HFFc6 (cell line): ENCODE measurements around the gene CPT1A. TPM values are rescaled to one million over a fixed set of nuclear protein-coding genes. Genes with fewer than 3 reads are reported as not detected.

ENCODE experiments used
- DNase-seq: peaks from one replicate; pipeline ENCODE4 v3.0.0-alpha.2; 2018
- H3K27ac Mint-ChIP-seq: 2 replicates; pipeline ENCODE4 v1.8.0; 2020; ENCODE audit warnings: mild to moderate bottlenecking, mixed read lengths
- H3K27me3 Mint-ChIP-seq: 2 replicates; pipeline ENCODE4 v1.8.0; 2021; ENCODE audit warnings: mild to moderate bottlenecking, moderate library complexity, mixed read lengths; ENCODE audit not compliant: insufficient read depth
- H3K36me3 Mint-ChIP-seq: 2 replicates; pipeline ENCODE4 v1.8.0; 2021; ENCODE audit warnings: low read depth, mixed read lengths
- H3K4me1 Mint-ChIP-seq: 2 replicates; pipeline ENCODE4 v1.8.0; 2020; ENCODE audit warnings: low read depth, mixed read lengths
- H3K4me3 Mint-ChIP-seq: 2 replicates; pipeline ENCODE4 v1.8.0; 2020; ENCODE audit warnings: mild to moderate bottlenecking, moderate library complexity, mixed read lengths
- H3K9me3 Mint-ChIP-seq: 2 replicates; pipeline ENCODE4 v1.8.0; 2020; ENCODE audit warnings: mild to moderate bottlenecking, mixed read lengths
- CTCF ChIP-seq: fragments of 200-600 bp; sonication (generic); IDR thresholded peaks from 2 replicates; pipeline ENCODE4 v1.5.0; 2021; ENCODE audit warnings: antibody characterized with exemption, mild to moderate bottlenecking
- total RNA-seq, 6 experiments: library from RNA; stranded (reverse); fragmentation: NEBNext Ultra II Directional; extraction: Animal tissue kit (Norgen Biotek cat#: 25700); gene quantifications; 2 replicates in 1 of 6; 3 replicates in 5 of 6; pipeline ENCODE4 v1.2.3, GENCODE V29; 2021

CPT1A gene
- total RNA-seq, 6 experiments from 2014 or later: 35.5 to 63.7 (median 55.8) TPM

- no peak for TF ChIP-seq CTCF
- no peaks in the 10 kb centered on the region for H3K9me3 Mint-ChIP-seq
- peaks cover 11% of the 10 kb centered on the region for H3K4me1 Mint-ChIP-seq
- no peak overlapping the region for H3K4me3 Mint-ChIP-seq
- H3K27me3 Mint-ChIP-seq: no peaks in the 10 kb centered on the region
- no peak for DNase-seq
- H3K27ac Mint-ChIP-seq: no peak overlapping the region
- H3K36me3 Mint-ChIP-seq: peaks cover 46% of the 10 kb centered on the region
Observed at GRCh38 chr11:68780829-68781228, 60.9 kb downstream of the CPT1A start.

DNA sequence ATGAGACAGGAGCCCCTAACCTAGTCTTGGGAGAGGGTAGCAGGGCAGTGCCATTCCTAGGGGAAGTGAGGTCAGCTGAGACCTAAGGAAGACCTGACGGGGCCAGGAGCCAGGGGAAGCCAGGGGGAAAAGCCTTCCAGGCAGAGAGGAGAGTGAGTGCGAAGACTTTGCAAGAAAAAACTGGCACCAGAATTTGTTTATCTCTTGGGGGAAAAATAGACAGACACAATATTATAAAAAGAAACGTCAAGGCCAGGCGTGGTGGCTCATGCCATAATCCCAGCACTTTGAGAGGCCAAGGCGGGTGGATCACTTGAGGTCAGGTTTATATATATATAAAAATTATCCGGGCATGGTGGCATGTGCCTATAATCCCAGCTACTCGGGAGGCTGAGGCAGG lies 63.5 kb downstream of the CPT1A start:
- no peak overlapping the region for H3K27ac Mint-ChIP-seq
- H3K4me3 Mint-ChIP-seq: no peak overlapping the region
- no peaks in the 10 kb centered on the region for H3K9me3 Mint-ChIP-seq
- no peak for TF ChIP-seq CTCF
- no peak for DNase-seq
- H3K36me3 Mint-ChIP-seq: peaks cover 57% of the 10 kb centered on the region
- H3K27me3 Mint-ChIP-seq: no peaks in the 10 kb centered on the region
- H3K4me1 Mint-ChIP-seq: peaks cover 14% of the 10 kb centered on the region

DNA sequence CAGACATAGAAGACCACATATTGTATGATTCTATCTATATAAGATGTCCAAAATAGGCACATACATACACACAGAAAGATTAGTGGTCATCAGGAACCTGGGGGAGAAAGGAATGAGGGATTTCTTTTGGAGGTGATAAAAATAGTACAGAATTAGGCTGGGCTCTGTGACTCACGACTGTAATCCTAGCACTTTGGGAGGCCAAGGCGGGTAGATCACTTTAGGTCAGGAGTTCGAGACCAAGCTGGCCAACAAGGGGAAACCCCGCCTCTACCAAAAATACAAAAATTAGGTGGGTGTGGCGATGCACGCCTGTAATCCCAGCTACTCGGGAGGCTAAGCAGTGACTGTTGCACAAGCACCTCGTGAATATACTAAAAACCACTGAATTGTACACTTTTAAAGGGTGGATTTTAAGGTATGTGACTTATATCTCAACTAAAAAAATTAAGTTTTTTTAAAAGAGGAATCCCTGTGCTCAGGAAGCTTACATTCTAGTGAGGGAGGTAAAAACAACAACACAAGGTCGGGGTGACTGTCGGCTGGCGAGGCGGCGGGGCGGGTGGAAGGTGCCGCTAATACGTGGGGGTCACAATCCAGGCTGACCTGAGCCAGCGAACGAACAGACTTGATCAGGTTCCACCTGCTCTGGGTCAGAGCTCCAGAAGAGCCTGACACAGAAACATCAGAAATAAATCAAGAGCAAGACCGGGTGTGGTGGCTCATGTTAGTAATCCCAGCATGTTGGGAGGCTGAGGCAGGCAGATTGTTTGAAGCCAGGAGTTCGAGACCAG lies 65.1 kb downstream of the CPT1A start:
- no peak overlapping the region for H3K4me3 Mint-ChIP-seq

DNA sequence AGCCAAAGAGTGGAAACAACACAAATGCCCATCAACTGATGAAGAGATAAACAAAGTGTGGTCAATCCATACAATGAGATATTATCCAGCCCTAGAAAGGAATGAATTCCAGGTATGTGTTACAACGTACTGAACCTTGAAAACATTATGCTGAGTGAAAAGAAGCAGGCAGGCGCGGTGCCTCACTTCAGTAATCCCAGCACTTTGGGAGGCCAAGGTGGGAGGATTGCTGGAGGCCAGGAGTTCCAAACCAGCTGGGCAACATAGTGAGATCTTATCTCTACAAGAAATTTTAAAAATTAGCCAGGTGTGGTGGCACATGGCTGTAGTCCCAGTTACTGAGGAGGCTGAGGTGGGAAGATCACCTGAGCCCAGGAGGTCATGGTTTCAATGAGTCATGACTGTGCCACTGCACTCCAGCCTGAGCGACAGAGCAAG lies 65.7 kb downstream of the CPT1A start:
- H3K9me3 Mint-ChIP-seq: no peaks in the 10 kb centered on the region
- H3K4me3 Mint-ChIP-seq: no peak overlapping the region
- H3K27ac Mint-ChIP-seq: no peak overlapping the region
- no peaks in the 10 kb centered on the region for H3K27me3 Mint-ChIP-seq
- peaks cover 45% of the 10 kb centered on the region for H3K36me3 Mint-ChIP-seq
- DNase-seq: no peak
- no peak for TF ChIP-seq CTCF
- H3K4me1 Mint-ChIP-seq: peaks cover 14% of the 10 kb centered on the region

More for the DNA sequence above, 65.1 kb downstream of the CPT1A start:
- Mint-ChIP-seq H3K27me3 (no peaks in the 10 kb centered on the region), H3K36me3 (peaks cover 50% of the 10 kb centered on the region), H3K9me3 (no peaks in the 10 kb centered on the region), H3K27ac (no peak overlapping the region), H3K4me1 (peaks cover 14% of the 10 kb centered on the region)
- TF ChIP-seq CTCF: no peak
- no peak for DNase-seq

- H3K4me3 Mint-ChIP-seq: no peak overlapping the region
- no peaks in the 10 kb centered on the region for H3K27me3 Mint-ChIP-seq
- no peak overlapping the region for H3K27ac Mint-ChIP-seq
- no peak for TF ChIP-seq CTCF
- no peak for DNase-seq
- peaks cover 46% of the 10 kb centered on the region for H3K36me3 Mint-ChIP-seq
- no peaks in the 10 kb centered on the region for H3K9me3 Mint-ChIP-seq
- peaks cover 14% of the 10 kb centered on the region for H3K4me1 Mint-ChIP-seq
Observed at GRCh38 chr11:68774194-68774585, 67.5 kb downstream of the CPT1A start.
